ENCODE data around the gene SPTBN2. TPM values are rescaled to one million over a fixed set of nuclear protein-coding genes. Genes with fewer than 3 reads are reported as not detected.
A peak's percentile ranks its signal among the peaks of the same experiment; 100 is the strongest.

The SPTBN2 gene
- total and polyA plus RNA-seq, 2 of the 8 experiments (the other 6 are each of a cell fraction or from before 2014, with no cell fraction given): 19.1 to 69.0 TPM

- TF ChIP-seq FOSL1 (IDR thresholded peaks at IDR 0.05; ENCODE audit: insufficient read depth, low read depth, low read length): no peak
- no peak for TF ChIP-seq PHF8 (conservative IDR thresholded peaks at IDR 0.05; ENCODE audit: low read depth, low read length)
- peak; percentile 75 for TF ChIP-seq ASH2L (IDR thresholded peaks at IDR 0.05; ENCODE audit: low read length)
- TF ChIP-seq RNF2 (IDR thresholded peaks at IDR 0.05; ENCODE audit: borderline replicate concordance, low read depth, low read length, missing control alignments, poor library complexity, severe bottlenecking): no peak
- peak; percentile 46 for TF ChIP-seq EZH2 (IDR thresholded peaks at IDR 0.05; ENCODE audit: low read depth, low read length, severe bottlenecking)
- TF ChIP-seq, protein P1, sequence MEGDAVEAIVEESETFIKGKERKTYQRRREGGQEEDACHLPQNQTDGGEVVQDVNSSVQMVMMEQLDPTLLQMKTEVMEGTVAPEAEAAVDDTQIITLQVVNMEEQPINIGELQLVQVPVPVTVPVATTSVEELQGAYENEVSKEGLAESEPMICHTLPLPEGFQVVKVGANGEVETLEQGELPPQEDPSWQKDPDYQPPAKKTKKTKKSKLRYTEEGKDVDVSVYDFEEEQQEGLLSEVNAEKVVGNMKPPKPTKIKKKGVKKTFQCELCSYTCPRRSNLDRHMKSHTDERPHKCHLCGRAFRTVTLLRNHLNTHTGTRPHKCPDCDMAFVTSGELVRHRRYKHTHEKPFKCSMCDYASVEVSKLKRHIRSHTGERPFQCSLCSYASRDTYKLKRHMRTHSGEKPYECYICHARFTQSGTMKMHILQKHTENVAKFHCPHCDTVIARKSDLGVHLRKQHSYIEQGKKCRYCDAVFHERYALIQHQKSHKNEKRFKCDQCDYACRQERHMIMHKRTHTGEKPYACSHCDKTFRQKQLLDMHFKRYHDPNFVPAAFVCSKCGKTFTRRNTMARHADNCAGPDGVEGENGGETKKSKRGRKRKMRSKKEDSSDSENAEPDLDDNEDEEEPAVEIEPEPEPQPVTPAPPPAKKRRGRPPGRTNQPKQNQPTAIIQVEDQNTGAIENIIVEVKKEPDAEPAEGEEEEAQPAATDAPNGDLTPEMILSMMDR (IDR thresholded peaks at IDR 0.05; ENCODE audit: control extremely low read depth in 1 of 3, insufficient read depth in 1 of 3, low read depth in 1 of 3, low read length in 3 of 3): no peak
- TF ChIP-seq SUZ12 (IDR thresholded peaks at IDR 0.05; ENCODE audit: low read length): peak; percentile 44; the same call in 1 of the 2 replicates
- TF ChIP-seq RFX5 (IDR thresholded peaks at IDR 0.05; ENCODE audit: borderline replicate concordance, low read depth, low read length): peak; percentile 14; the same call in 1 of the 2 replicates
- TF ChIP-seq TBP (IDR thresholded peaks at IDR 0.05; ENCODE audit: low read depth, low read length): peak; percentile 31; the same call in 1 of the 2 replicates
- no peak for TF ChIP-seq GTF2F1 (IDR thresholded peaks at IDR 0.05; ENCODE audit: borderline replicate concordance, low read depth, low read length)
- TF ChIP-seq SAP30 (IDR thresholded peaks at IDR 0.05; ENCODE audit: insufficient read depth, insufficient replicate concordance, low read length): no peak
- no peak for TF ChIP-seq JUND (IDR thresholded peaks at IDR 0.05; ENCODE audit: low read length)
- TF ChIP-seq SIN3A (conservative IDR thresholded peaks at IDR 0.05 in 1 of 2, IDR thresholded peaks at IDR 0.05 in 1 of 2; ENCODE audit: low read depth in 1 of 2, low read length in 2 of 2): peak in 1 of 2 experiments; percentile 20; a peak in 1 of 4 replicates
These were observed at the start of gene SPTBN2 (continued) for GRCh38 chr11:66728693-66729385.

All from H1 (cell line).